ENCODE results near the gene DNM3.

The DNM3 gene

DNA sequence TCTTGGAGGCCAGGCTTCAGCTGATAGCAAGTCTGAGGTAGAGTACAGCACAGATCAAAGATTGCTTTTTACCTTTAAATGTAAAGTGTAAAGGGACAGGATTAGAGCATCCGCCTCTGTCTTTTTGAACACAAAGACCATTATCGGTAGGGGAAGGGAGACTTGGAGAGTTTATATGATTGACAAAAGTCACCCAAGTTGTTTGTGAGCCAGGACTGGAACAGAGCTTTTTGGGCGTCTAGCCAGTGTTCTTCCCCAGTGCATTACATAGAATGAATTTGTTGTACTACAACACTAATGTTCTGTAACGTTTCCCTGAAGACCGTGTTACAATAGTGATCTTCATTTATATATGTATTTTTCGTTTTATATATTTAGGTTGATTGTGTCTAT lies 611.9 kb downstream of the DNM3 start:
- no peak overlapping the region for H3K4me3 ChIP-seq (ENCODE audit: low read depth, low read length)
- peaks cover 21% of the 10 kb centered on the region for H3K4me1 ChIP-seq

DNA sequence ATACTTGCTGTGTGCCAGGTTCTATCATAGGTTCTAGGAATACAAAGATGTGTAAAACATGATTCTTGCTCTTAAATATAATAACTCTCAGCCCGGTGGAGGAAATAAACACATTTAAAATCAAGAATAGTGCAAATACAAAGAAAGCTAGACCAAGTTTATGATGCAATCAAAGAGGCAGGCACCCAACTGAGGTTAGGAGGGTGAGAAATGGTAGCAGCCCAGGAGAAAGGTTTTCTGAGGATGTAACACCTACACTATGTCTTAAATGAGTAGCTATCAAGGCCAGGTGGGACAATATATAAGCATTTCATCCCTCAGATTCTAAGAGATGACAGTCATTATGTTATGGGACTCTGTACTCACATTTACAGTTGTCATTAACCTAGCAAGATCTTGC lies 612.3 kb downstream of the DNM3 start:
- H3K4me3 ChIP-seq (ENCODE audit: low read depth, low read length): no peak overlapping the region
- DNase-seq: no peak
- H3K36me3 ChIP-seq: no peaks in the 10 kb centered on the region
- H3K4me1 ChIP-seq: peaks cover 21% of the 10 kb centered on the region
- TF ChIP-seq, protein P1, sequence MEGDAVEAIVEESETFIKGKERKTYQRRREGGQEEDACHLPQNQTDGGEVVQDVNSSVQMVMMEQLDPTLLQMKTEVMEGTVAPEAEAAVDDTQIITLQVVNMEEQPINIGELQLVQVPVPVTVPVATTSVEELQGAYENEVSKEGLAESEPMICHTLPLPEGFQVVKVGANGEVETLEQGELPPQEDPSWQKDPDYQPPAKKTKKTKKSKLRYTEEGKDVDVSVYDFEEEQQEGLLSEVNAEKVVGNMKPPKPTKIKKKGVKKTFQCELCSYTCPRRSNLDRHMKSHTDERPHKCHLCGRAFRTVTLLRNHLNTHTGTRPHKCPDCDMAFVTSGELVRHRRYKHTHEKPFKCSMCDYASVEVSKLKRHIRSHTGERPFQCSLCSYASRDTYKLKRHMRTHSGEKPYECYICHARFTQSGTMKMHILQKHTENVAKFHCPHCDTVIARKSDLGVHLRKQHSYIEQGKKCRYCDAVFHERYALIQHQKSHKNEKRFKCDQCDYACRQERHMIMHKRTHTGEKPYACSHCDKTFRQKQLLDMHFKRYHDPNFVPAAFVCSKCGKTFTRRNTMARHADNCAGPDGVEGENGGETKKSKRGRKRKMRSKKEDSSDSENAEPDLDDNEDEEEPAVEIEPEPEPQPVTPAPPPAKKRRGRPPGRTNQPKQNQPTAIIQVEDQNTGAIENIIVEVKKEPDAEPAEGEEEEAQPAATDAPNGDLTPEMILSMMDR (IDR thresholded peaks at IDR 0.05; ENCODE audit: low read depth, low read length): no peak
- H3K27me3 ChIP-seq: no peaks in the 10 kb centered on the region
- H3K9me3 ChIP-seq: no peaks in the 10 kb centered on the region

More for the DNA sequence above, 611.9 kb downstream of the DNM3 start:
- H3K9me3 ChIP-seq: no peaks in the 10 kb centered on the region
- no peaks in the 10 kb centered on the region for H3K36me3 ChIP-seq
- TF ChIP-seq, protein P1 (IDR thresholded peaks at IDR 0.05; ENCODE audit: low read depth, low read length): no peak
- no peaks in the 10 kb centered on the region for H3K27me3 ChIP-seq
- no peak for DNase-seq

GRCh38 chr1:172455451-172455850 lies 614.2 kb downstream of the DNM3 start:
- TF ChIP-seq, protein P1 (IDR thresholded peaks at IDR 0.05; ENCODE audit: low read depth, low read length): no peak
- no peaks in the 10 kb centered on the region for H3K36me3 ChIP-seq
- H3K4me3 ChIP-seq (ENCODE audit: low read depth, low read length): no peak overlapping the region
- no peak for DNase-seq
- H3K4me1 ChIP-seq: peaks cover 17% of the 10 kb centered on the region
- H3K27me3 ChIP-seq: no peaks in the 10 kb centered on the region
- H3K9me3 ChIP-seq: no peaks in the 10 kb centered on the region

DNA sequence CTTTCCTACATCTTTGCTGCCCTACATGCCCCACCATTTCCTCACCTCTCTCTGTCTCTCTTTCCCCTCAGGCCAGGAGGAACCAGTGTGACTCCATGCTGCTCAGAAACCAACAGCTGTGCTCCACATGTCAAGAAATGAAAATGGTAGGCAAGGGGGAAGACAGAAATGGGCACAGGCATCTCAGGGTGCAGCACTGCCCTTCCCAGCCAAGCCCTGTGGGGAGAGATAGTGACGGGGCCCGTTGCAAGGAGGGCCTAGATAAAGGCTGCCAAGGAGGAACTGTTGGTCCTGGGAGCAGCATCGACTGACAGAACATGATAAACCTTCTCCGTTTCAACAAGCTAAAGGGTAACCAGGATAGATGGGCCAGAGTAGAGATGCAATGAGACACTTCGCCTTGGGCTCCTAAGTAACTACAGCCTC lies 615.1 kb downstream of the DNM3 start:
- DNase-seq: no peak
- H3K4me3 ChIP-seq (ENCODE audit: low read depth, low read length): no peak overlapping the region
- H3K36me3 ChIP-seq: no peaks in the 10 kb centered on the region
- H3K4me1 ChIP-seq: peaks cover 7% of the 10 kb centered on the region
- TF ChIP-seq, protein P1 (IDR thresholded peaks at IDR 0.05; ENCODE audit: low read depth, low read length): no peak
- no peaks in the 10 kb centered on the region for H3K27me3 ChIP-seq
- H3K9me3 ChIP-seq: no peaks in the 10 kb centered on the region

DNA sequence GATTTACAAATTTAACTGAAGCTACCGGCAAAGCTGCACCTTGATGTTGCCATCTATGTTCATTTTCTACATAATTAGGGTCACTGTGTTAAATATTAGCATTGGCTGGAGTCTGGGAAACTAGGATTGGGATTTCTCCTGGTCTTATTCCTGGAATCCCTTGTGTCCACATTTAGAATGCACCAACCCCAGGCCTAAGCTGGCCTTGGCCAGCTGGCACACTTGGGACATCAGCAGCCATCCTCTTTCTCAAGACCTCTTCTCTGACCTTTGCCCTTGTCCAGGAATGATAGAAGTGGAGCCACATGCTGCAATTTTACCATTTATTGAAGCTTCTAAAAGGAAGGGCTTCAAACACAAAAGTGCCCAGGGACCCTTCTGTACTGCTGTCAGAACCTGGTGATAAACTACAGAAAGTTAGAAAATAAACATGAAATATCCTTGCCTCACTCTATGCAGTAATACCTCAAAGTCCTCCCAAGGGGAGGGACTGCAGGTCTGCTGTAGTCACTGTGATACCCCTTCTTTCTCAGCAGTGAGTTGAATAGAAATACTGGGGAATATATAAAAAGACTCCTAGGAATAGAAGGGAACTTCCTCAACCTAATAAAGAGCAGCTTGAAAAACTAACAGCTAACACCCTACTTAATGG lies 616.3 kb downstream of the DNM3 start:
- H3K9me3 ChIP-seq: no peaks in the 10 kb centered on the region
- H3K27me3 ChIP-seq: no peaks in the 10 kb centered on the region
- H3K36me3 ChIP-seq: no peaks in the 10 kb centered on the region
- no peak overlapping the region for H3K4me3 ChIP-seq (ENCODE audit: low read depth, low read length)
- peaks cover 3% of the 10 kb centered on the region for H3K4me1 ChIP-seq
- TF ChIP-seq, protein P1 (IDR thresholded peaks at IDR 0.05; ENCODE audit: low read depth, low read length): no peak
- no peak for DNase-seq

DNA sequence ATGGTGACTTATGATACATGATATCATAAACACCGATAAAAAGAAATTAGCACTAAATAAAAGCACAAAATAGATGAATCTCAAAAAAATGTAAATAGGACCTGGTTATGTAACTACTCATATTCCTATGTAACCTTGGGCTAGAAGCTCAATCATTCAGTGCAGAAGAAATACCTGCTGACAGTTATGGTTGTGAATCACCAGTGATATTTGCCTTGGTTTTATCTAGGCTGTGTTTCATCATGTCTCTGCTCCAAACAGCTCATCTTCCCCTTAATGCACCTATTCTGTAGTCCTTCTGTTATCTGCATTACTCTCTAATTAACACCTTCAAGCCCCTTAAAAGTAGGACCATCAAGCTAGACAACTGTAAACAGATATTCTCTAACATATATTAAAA lies 618.9 kb downstream of the DNM3 start:
- no peak overlapping the region for H3K4me3 ChIP-seq (ENCODE audit: low read depth, low read length)
- DNase-seq: no peak
- no peaks in the 10 kb centered on the region for H3K27me3 ChIP-seq
- no peaks in the 10 kb centered on the region for H3K36me3 ChIP-seq
- H3K9me3 ChIP-seq: no peaks in the 10 kb centered on the region
- H3K4me1 ChIP-seq: no peaks in the 10 kb centered on the region
- TF ChIP-seq, protein P1 (IDR thresholded peaks at IDR 0.05; ENCODE audit: low read depth, low read length): no peak

All from BE2C (cell line).